Retinal pigment epithelial cell (primary cell): ENCODE measurements around the gene MMP14.

ENCODE experiments used
- DNase-seq: peaks from one replicate; pipeline ENCODE4 v3.0.0-alpha.2; 2010; ENCODE audit warnings: low read depth
- H3K4me3 ChIP-seq: 2 replicates; pipeline ENCODE4 v1.5.1; 2011; ENCODE audit warnings: mild to moderate bottlenecking, low read length, control low read depth, moderate library complexity
- TF ChIP-seq, protein P1 (sequence below): conservative IDR thresholded peaks from 2 replicates; pipeline ENCODE4 v1.5.1; 2011; ENCODE audit warnings: low read depth, low read length, control low read depth, inconsistent platforms

The MMP14 gene

DNA sequence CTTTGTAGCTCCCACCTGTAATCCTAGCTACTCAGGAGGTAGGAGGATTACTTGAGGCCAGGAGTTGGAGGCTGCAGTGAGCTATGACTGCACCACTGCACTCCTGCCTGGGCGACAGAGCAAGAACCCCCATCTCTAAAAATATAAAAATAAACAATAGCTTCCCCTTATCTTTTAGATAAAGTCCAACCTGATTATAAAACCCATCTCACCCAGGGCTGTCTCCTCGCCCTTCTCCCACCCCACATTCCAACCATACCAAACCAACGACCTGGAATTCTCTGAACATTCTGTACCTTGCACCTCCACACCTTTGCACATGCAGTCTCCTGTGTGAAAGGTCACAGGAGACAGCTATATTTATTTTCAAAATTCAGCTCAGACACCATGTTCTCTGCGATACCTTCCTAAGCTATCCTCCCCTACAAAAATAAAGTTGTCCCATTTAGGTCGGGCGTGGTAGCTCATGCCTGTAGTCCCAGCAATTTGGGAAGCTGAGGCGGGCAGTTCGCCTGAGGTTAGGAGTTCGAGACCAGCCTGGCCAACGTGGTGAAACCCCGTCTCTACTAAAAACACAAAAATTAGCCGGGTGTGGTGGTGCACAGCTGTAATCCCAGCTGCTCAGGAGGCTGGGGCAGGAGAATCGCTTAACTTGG is 28.8 kb upstream of the MMP14 start:
- no peak for DNase-seq
- TF ChIP-seq, protein P1, sequence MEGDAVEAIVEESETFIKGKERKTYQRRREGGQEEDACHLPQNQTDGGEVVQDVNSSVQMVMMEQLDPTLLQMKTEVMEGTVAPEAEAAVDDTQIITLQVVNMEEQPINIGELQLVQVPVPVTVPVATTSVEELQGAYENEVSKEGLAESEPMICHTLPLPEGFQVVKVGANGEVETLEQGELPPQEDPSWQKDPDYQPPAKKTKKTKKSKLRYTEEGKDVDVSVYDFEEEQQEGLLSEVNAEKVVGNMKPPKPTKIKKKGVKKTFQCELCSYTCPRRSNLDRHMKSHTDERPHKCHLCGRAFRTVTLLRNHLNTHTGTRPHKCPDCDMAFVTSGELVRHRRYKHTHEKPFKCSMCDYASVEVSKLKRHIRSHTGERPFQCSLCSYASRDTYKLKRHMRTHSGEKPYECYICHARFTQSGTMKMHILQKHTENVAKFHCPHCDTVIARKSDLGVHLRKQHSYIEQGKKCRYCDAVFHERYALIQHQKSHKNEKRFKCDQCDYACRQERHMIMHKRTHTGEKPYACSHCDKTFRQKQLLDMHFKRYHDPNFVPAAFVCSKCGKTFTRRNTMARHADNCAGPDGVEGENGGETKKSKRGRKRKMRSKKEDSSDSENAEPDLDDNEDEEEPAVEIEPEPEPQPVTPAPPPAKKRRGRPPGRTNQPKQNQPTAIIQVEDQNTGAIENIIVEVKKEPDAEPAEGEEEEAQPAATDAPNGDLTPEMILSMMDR: no peak
- no peak overlapping the region for H3K4me3 ChIP-seq

DNA sequence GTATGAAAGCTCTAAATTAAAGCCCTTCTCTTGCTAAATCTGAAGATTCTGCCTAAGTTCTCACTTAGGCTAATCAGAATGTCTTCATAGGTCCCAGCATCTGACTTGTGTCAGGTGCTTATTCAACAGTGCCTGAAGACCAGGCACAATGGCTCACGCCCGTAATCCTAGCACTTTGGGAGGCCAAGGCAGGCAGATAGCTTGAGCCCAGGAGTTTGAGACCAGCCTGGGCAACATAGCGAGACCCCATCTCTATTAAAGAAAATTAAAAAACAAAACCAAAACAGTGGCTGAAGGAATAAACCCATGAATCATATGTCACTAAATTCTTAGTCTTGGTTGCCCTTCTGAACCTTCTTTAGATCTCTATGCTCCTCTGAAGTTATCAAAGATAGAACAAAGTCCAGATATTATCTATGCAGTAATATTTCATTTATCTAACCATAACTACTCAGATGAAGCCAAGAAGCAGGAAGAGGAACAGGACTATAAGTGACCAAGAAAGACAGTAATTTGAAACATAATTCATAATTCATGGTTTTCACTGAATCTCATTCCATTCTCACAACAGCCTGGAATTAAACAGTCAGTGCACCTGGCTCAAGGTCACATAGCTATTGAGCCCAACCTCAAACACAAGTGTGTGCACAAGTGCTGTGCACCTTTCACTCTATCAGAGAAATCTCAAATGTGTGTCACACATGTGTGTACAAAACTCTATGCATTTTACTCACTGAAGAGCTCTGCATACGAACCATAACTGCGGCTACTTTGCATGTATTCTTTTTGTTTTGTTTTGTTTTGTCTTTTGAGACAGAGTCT is 27.8 kb upstream of the MMP14 start:
- DNase-seq: no peak
- TF ChIP-seq, protein P1: no peak
- no peak overlapping the region for H3K4me3 ChIP-seq

DNA sequence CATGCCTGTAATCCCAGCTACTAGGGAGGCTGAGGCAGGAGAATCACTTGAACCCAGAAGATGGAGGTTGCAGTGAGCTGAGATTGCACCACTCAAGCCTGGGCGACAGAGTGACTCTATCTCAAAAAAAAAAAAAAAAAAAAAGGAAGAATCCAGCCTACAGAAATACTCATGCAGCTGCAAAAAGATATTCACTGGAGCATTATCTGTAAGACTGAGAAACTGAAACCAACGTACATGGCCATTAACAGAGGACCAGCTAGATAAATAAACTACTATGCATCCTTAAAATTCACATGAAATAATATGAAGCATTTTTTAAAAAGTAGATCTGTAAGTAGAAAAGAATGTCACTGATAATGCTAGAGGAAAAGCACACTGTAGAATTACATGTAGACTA is 24.7 kb upstream of the MMP14 start:
- no peak for DNase-seq

DNA sequence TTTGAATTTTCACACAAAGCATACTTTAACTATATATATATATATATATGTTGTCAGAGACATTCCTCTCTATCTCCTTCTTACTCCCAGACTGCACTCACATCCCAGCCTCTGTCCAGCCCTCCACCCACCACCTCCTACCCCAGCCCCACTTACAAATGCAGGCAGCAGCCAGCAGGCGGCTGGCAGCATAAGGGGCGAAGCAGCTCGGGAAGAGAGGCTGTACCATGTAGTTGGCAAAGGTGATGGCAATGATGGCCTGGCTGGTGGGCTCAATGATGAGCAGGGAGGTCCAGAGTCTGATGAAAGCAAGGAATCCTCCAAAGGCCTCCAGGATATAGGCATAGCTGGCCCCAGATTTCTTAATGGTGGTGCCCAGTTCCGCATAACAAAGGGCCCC is 23.6 kb upstream of the MMP14 start:
- no peak for DNase-seq
- H3K4me3 ChIP-seq: no peak overlapping the region
- TF ChIP-seq, protein P1: no peak

More for the DNA sequence above, 24.7 kb upstream of the MMP14 start:
- TF ChIP-seq, protein P1: no peak
- H3K4me3 ChIP-seq: no peak overlapping the region

DNA sequence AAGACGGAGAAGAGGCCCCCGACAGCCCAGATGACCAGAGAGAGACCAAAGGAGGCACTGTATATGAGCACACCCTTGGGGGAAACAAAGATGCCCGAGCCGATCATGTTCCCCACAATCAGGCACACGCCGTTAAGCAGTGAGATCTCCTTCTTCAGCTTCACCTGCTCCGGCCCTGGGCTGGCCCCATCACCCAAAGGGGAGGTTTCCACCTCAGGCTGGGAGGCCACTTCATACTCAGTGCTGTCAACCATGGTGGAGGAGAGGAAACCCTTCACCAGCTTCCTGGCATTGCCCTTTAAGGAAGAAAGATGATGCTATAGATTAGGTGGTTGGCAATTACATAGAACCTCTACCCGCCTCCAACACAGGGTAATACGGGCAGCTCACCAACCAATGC is 23.2 kb upstream of the MMP14 start:
- TF ChIP-seq, protein P1: no peak
- DNase-seq: no peak
- H3K4me3 ChIP-seq: no peak overlapping the region

DNA sequence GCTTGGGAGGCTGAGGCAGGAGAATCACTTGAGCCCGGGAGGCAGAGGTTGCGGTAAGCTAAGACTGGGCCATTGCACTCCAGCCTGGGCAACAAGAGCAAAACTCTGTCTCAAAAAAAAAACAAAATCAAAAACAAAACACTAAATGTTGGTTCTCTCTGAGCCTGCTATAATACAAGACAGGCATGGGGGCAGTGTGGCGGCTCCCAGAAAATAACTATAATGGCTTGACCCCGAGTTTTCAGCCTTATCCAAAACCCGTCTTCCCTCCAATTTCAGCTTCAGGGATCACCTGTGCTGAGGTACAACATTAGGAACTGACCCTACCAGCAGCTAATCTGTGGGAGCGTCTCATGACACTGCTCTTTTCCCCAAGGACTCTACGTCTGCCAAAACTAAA is 22.0 kb upstream of the MMP14 start:
- no peak overlapping the region for H3K4me3 ChIP-seq
- DNase-seq: no peak
- TF ChIP-seq, protein P1: no peak
